ENCODE measurements around the gene TCFL5.

GRCh38 chr20:62855120-62855519 is 6.5 kb downstream of the TCFL5 start:
- TF ChIP-seq POLR2A (IDR thresholded peaks at IDR 0.05) (no peak), CTCF (IDR thresholded peaks at IDR 0.05) (no peak)

Data from Peyer's patch (tissue), 4 donors.